HCT116 (cell line): Measurements from ENCODE around the gene CCBE1. TPM values are rescaled to one million over a fixed set of nuclear protein-coding genes. Genes with fewer than 3 reads are reported as not detected.

ENCODE experiments used
- ATAC-seq: fragments of 200-7000 bp; cut with Tn5 transposase; 2 replicates; pipeline ENCODE4 v1.9.1; 2020; ENCODE audit warnings: mild to moderate bottlenecking, moderate library complexity
- BruUV-seq: library from RNA; stranded (reverse); fragments of 400-500 nt; replicated peaks from 2 replicates; lab custom pipeline; 2021; lab: Mats Ljungman, UMichigan
- CTCF ChIA-PET: fragments of 300-600 bp; sonication (Branson Sonifier 250); formaldehyde crosslinking; loops from one replicate; lab custom pipeline; 2021; ENCODE audit warnings: antibody characterized with exemption; lab: Charles Lee
- POLR2A ChIA-PET: fragments of 300-600, 350-600 bp; sonication (Branson Sonifier 250); formaldehyde crosslinking; loops from one replicate; lab custom pipeline; 2021; ENCODE audit warnings: antibody characterized with exemption; lab: Charles Lee
- RAD21 ChIA-PET, 2 experiments: fragments of 300-600 bp; sonication (Branson Sonifier 250); formaldehyde crosslinking; loops; one replicate each; lab custom pipeline; 2023; ENCODE audit warnings: low total read pairs in 2 of 2; ENCODE audit not compliant: uncharacterized antibody in 2 of 2, unreplicated experiment in 2 of 2, low non-redundant PET in 1 of 2; lab: Charles Lee
- DNase-seq: peaks from one replicate; pipeline ENCODE4 v3.0.0-alpha.2; 2010; ENCODE audit warnings: low read depth, low spot score
- H2AFZ ChIP-seq: fragments of 200-600 bp; shearing (Covaris generic), sonication (generic); 2 replicates; pipeline ENCODE4 v1.6.1; 2017; ENCODE audit warnings: low read depth, mixed run types, mixed read lengths, antibody characterized with exemption, low read length; ENCODE audit not compliant: poor library complexity, severe bottlenecking
- H3K27ac ChIP-seq: 2 replicates; pipeline ENCODE4 v1.5.1; 2012; ENCODE audit warnings: low read depth, low read length
- H3K27me3 ChIP-seq: fragments of 200-600 bp; sonication (generic); 2 replicates; pipeline ENCODE4 v1.6.1; 2016; ENCODE audit warnings: mixed run types, low read length, mixed read lengths; ENCODE audit not compliant: insufficient read depth
- H3K36me3 ChIP-seq, 2 experiments: fragments of 200-500 bp in 1 of 2; fragments of 200-600 bp in 1 of 2; sonication (Bioruptor generic) in 1 of 2; sonication (generic) in 1 of 2; 2 replicates each; pipeline versions ENCODE4 v1.5.1 to v1.6.1; 2014 to 2016; ENCODE audit warnings: low read length in 2 of 2, inconsistent platforms in 1 of 2, mixed read lengths in 1 of 2, mixed run types in 1 of 2; ENCODE audit not compliant: insufficient read depth in 2 of 2, control insufficient read depth in 1 of 2
- H3K4me1 ChIP-seq, 2 experiments: fragments of 200-600 bp in 1 of 2; sonication (generic) in 1 of 2; 2 replicates each; pipeline versions ENCODE4 v1.5.1 to v1.6.1; 2012 to 2017; ENCODE audit warnings: low read length in 2 of 2, inconsistent platforms in 1 of 2, mild to moderate bottlenecking in 1 of 2, mixed read lengths in 1 of 2, mixed run types in 1 of 2, moderate library complexity in 1 of 2; ENCODE audit not compliant: insufficient read depth in 2 of 2, control insufficient read depth in 1 of 2
- H3K4me2 ChIP-seq: fragments of 200-600 bp; sonication (generic); 2 replicates; pipeline ENCODE4 v1.6.1; 2017; ENCODE audit warnings: mixed run types, low read length, mixed read lengths
- H3K4me3 ChIP-seq, 2 experiments: fragments of 200-600 bp in 1 of 2; sonication (generic) in 1 of 2; replicated peaks in 1 of 2; 2 replicates each; pipeline ENCODE4 v1.5.1; 2011 to 2016; ENCODE audit warnings: low read length in 2 of 2, control low read depth in 1 of 2, low read depth in 1 of 2, mild to moderate bottlenecking in 1 of 2, mixed read lengths in 1 of 2, mixed run types in 1 of 2
- H3K79me2 ChIP-seq: fragments of 200-600 bp; sonication (generic); 2 replicates; pipeline ENCODE4 v1.6.1; 2017; ENCODE audit warnings: mild to moderate bottlenecking, mixed run types, low read length, moderate library complexity, mixed read lengths; ENCODE audit not compliant: insufficient read depth
- H3K9ac ChIP-seq: fragments of 200-600 bp; sonication (generic); 2 replicates; pipeline ENCODE4 v1.6.1; 2016; ENCODE audit warnings: low read length, mixed read lengths
- H3K9me2 ChIP-seq: fragments of 200-600 bp; sonication (generic), shearing (Covaris generic); 2 replicates; pipeline ENCODE4 v1.6.1; 2017; ENCODE audit warnings: mixed run types, mild to moderate bottlenecking, moderate library complexity; ENCODE audit not compliant: insufficient read depth
- H3K9me3 ChIP-seq, 2 experiments: fragments of 200-500 bp in 1 of 2; fragments of 200-600 bp in 1 of 2; sonication (Bioruptor generic) in 1 of 2; sonication (generic) in 1 of 2; 2 replicates each; pipeline ENCODE4 v1.6.1; 2014 to 2017; ENCODE audit warnings: low read length in 2 of 2, mixed read lengths in 2 of 2, inconsistent platforms in 1 of 2, low read depth in 1 of 2, mild to moderate bottlenecking in 1 of 2, mixed run types in 1 of 2, moderate library complexity in 1 of 2; ENCODE audit not compliant: control insufficient read depth in 1 of 2, insufficient read depth in 1 of 2
- H4K20me1 ChIP-seq: fragments of 200-600 bp; sonication (generic), shearing (Covaris generic); 2 replicates; pipeline ENCODE4 v1.6.1; 2017; ENCODE audit warnings: mixed run types, mild to moderate bottlenecking, moderate library complexity; ENCODE audit not compliant: insufficient read depth
- ELF1 ChIP-seq: IDR thresholded peaks from 2 replicates; pipeline ENCODE4 v1.6.1; 2012; ENCODE audit warnings: low read depth, borderline replicate concordance
- EZH2 ChIP-seq: fragments of 200-600 bp; sonication (generic); IDR thresholded peaks from 2 replicates; pipeline ENCODE4 v1.6.1; 2017; ENCODE audit warnings: antibody characterized with exemption, mixed run types
- EZH2phosphoT487 ChIP-seq: fragments of 200-600 bp; IDR thresholded peaks from 2 replicates; pipeline ENCODE4 v1.6.1; 2018; ENCODE audit warnings: antibody characterized with exemption, borderline replicate concordance
- POLR2AphosphoS5 ChIP-seq: IDR thresholded peaks from 2 replicates; pipeline ENCODE4 v1.6.1; 2011; ENCODE audit warnings: mild to moderate bottlenecking, low read depth, low read length, moderate library complexity
- SP1 ChIP-seq: IDR thresholded peaks from 2 replicates; pipeline ENCODE4 v1.6.1; 2012; ENCODE audit warnings: low read depth
- ZNF274 ChIP-seq: fragments of 200-500 bp; sonication (Bioruptor generic); IDR thresholded peaks from 2 replicates; pipeline ENCODE4 v1.6.1; 2014; ENCODE audit warnings: mild to moderate bottlenecking, low read depth, low read length, inconsistent platforms
- intact Hi-C: fragments of 100-400 bp; cut with micrococcal nuclease; formaldehyde crosslinking; loops from 2 replicates; pipeline ENCODE4 v1.10.0; 2022
- total RNA-seq: library from RNA; stranded (reverse); gene quantifications from one replicate; pipeline ENCODE4 v1.2.1, GENCODE V29; 2021; ENCODE audit not compliant: unreplicated experiment
- TF ChIP-seq, protein P1 (sequence below): IDR thresholded peaks from 2 replicates; pipeline ENCODE4 v1.6.1; 2011; ENCODE audit warnings: mild to moderate bottlenecking, low read length, moderate library complexity; ENCODE audit not compliant: insufficient replicate concordance; ENCODE audit errors: extremely low read depth
- TF ChIP-seq, protein P2 (sequence below), 3 experiments: fragments of 200-600 bp in 1 of 3; sonication (generic) in 1 of 3; IDR thresholded peaks in 2 of 3; conservative IDR thresholded peaks in 1 of 3; 2 replicates each; pipeline ENCODE4 v1.5.1; 2012 to 2017; ENCODE audit warnings: low read depth in 2 of 3, low read length in 2 of 3, antibody characterized with exemption in 1 of 3, borderline replicate concordance in 1 of 3, control low read depth in 1 of 3, mild to moderate bottlenecking in 1 of 3, mixed read lengths in 1 of 3, mixed run types in 1 of 3, moderate library complexity in 1 of 3; ENCODE audit not compliant: insufficient read depth in 1 of 3
- TF ChIP-seq, protein P3 (sequence below): IDR thresholded peaks from 2 replicates; pipeline ENCODE4 v1.6.1; 2012

The CCBE1 gene
- total RNA-seq, 1 experiment from 2014 or later, result 0.84 TPM

DNA sequence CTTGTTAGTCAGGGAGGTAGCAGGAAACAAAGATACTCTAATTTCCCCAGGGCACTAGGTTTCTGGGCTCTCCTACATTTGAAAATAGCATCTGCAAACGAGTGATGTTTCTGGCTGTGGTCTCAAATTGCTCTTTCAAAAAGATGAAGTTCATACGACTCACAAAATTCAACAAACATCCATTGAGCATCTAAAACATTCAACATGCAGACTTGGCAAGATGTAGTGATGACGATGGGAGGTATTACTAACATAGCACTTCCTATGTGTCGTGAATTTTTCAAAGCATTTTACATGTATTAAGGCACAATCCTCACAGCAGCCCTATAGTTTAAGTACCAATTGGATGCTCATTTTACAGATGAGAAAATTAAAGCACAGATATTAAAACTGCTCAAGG, 5.2 kb downstream of the CCBE1 start:
- RAD21 ChIA-PET, result no interaction called here
- no peak overlapping the region for H3K4me2 ChIP-seq
- no TSS peak for BruUV-seq
- DNase-seq, result no peak
- no peak for ATAC-seq
- no peaks in the 10 kb centered on the region for H3K79me2 ChIP-seq
- no peak overlapping the region for H3K4me3 ChIP-seq
- intact Hi-C loops, result loop anchor here (10.0 kb wide), 1 partner anchor 853 kb away; no protein-coding TSS in a partner anchor
- no peaks in the 10 kb centered on the region for H3K36me3 ChIP-seq
- peaks cover 0 to 7% of the 10 kb centered on the region in 2 experiments; a peak in 1 of 4 replicates for H3K4me1 ChIP-seq
- CTCF ChIA-PET, result no interaction called here
- POLR2A ChIA-PET, result no interaction called here
- H2AFZ ChIP-seq, result no peak overlapping the region
- no peaks in the 10 kb centered on the region for H4K20me1 ChIP-seq
- peaks cover 35% of the 10 kb centered on the region for H3K27me3 ChIP-seq
- H3K9me2 ChIP-seq, result no peaks in the 10 kb centered on the region
- no peaks in the 10 kb centered on the region for H3K9me3 ChIP-seq
- no peak overlapping the region for H3K27ac ChIP-seq
- TF ChIP-seq POLR2AphosphoS5 (no peak), ELF1 (no peak), ZNF274 (no peak), EZH2phosphoT487 (no peak), SP1 (no peak), EZH2 (no peak)
- TF ChIP-seq, protein P1, sequence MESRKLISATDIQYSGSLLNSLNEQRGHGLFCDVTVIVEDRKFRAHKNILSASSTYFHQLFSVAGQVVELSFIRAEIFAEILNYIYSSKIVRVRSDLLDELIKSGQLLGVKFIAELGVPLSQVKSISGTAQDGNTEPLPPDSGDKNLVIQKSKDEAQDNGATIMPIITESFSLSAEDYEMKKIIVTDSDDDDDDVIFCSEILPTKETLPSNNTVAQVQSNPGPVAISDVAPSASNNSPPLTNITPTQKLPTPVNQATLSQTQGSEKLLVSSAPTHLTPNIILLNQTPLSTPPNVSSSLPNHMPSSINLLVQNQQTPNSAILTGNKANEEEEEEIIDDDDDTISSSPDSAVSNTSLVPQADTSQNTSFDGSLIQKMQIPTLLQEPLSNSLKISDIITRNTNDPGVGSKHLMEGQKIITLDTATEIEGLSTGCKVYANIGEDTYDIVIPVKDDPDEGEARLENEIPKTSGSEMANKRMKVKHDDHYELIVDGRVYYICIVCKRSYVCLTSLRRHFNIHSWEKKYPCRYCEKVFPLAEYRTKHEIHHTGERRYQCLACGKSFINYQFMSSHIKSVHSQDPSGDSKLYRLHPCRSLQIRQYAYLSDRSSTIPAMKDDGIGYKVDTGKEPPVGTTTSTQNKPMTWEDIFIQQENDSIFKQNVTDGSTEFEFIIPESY, result no peak
- TF ChIP-seq, protein P2, sequence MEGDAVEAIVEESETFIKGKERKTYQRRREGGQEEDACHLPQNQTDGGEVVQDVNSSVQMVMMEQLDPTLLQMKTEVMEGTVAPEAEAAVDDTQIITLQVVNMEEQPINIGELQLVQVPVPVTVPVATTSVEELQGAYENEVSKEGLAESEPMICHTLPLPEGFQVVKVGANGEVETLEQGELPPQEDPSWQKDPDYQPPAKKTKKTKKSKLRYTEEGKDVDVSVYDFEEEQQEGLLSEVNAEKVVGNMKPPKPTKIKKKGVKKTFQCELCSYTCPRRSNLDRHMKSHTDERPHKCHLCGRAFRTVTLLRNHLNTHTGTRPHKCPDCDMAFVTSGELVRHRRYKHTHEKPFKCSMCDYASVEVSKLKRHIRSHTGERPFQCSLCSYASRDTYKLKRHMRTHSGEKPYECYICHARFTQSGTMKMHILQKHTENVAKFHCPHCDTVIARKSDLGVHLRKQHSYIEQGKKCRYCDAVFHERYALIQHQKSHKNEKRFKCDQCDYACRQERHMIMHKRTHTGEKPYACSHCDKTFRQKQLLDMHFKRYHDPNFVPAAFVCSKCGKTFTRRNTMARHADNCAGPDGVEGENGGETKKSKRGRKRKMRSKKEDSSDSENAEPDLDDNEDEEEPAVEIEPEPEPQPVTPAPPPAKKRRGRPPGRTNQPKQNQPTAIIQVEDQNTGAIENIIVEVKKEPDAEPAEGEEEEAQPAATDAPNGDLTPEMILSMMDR (IDR thresholded peaks at IDR 0.05 in 2 of 3, conservative IDR thresholded peaks at IDR 0.05 in 1 of 3; ENCODE audit: borderline replicate concordance in 1 of 3, insufficient read depth in 1 of 3, low read depth in 2 of 3, low read length in 2 of 3), result no peak
- TF ChIP-seq, protein P3, sequence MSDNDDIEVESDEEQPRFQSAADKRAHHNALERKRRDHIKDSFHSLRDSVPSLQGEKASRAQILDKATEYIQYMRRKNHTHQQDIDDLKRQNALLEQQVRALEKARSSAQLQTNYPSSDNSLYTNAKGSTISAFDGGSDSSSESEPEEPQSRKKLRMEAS, result no peak
- H3K9ac ChIP-seq, result no peak overlapping the region
